Ishikawa (cell line): ENCODE results near the gene CD63.

ENCODE experiments used
- CEBPB ChIP-seq: IDR thresholded peaks from 2 replicates; pipeline ENCODE4 v1.6.1; 2012
- CREB1 ChIP-seq: IDR thresholded peaks from 2 replicates; pipeline ENCODE4 v1.6.1; 2012; ENCODE audit warnings: low read depth
- EGR1 ChIP-seq: IDR thresholded peaks from 2 replicates; pipeline ENCODE4 v1.6.1; 2012
- EP300 ChIP-seq: IDR thresholded peaks from 2 replicates; pipeline ENCODE4 v1.6.1; 2012; ENCODE audit warnings: borderline replicate concordance
- FOXM1 ChIP-seq: IDR thresholded peaks from 2 replicates; pipeline ENCODE4 v1.6.1; 2012; ENCODE audit warnings: low read depth, borderline replicate concordance
- NFIC ChIP-seq: IDR thresholded peaks from 2 replicates; pipeline ENCODE4 v1.6.1; 2012
- RAD21 ChIP-seq: IDR thresholded peaks from 2 replicates; pipeline ENCODE4 v1.6.1; 2012; ENCODE audit warnings: low read depth
- TAF1 ChIP-seq: IDR thresholded peaks from 2 replicates; pipeline ENCODE4 v1.6.1; 2012; ENCODE audit warnings: low read depth, mild to moderate bottlenecking
- TCF12 ChIP-seq: IDR thresholded peaks from 2 replicates; pipeline ENCODE4 v1.6.1; 2012; ENCODE audit warnings: low read depth
- TEAD4 ChIP-seq: IDR thresholded peaks from 2 replicates; pipeline ENCODE4 v1.6.1; 2012
- YY1 ChIP-seq: IDR thresholded peaks from 2 replicates; pipeline ENCODE4 v1.6.1; 2012; ENCODE audit warnings: low read depth
- ZBTB7A ChIP-seq: IDR thresholded peaks from 2 replicates; pipeline ENCODE4 v1.6.1; 2012; ENCODE audit warnings: low read depth
- TF ChIP-seq, protein P1 (sequence below): IDR thresholded peaks from 2 replicates; pipeline ENCODE4 v1.6.1; 2012
- TF ChIP-seq, protein P2 (sequence below): IDR thresholded peaks from 2 replicates; pipeline ENCODE4 v1.6.1; 2012
- TF ChIP-seq, protein P3 (sequence below): IDR thresholded peaks from 2 replicates; pipeline ENCODE4 v1.6.1; 2012; ENCODE audit warnings: low read depth, mild to moderate bottlenecking

Gene CD63

DNA sequence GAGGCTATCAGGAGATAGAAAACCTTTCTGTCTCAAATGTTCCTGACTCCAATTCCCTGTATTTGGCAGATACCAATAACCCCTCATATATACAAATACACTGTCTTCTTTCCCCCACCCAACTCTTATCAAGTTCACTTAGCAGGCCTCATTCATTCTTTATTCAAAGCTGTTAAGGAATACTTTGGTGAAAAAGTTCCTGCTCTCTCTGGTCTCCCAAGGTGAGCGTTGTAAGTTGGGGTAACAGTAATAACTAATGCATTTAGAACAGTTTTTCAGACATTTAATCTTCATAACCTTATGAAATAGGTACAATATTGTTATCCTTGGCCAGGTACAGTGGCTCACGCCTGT is 10.2 kb upstream of the CD63 start:
- TF ChIP-seq CEBPB (no peak), FOXM1 (no peak), EGR1 (no peak), YY1 (no peak), CREB1 (no peak), TEAD4 (no peak), RAD21 (no peak), TCF12 (no peak), ZBTB7A (no peak), TAF1 (no peak), NFIC (no peak), EP300 (no peak)
- TF ChIP-seq, protein P1, sequence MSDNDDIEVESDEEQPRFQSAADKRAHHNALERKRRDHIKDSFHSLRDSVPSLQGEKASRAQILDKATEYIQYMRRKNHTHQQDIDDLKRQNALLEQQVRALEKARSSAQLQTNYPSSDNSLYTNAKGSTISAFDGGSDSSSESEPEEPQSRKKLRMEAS = no peak
- TF ChIP-seq, protein P2, sequence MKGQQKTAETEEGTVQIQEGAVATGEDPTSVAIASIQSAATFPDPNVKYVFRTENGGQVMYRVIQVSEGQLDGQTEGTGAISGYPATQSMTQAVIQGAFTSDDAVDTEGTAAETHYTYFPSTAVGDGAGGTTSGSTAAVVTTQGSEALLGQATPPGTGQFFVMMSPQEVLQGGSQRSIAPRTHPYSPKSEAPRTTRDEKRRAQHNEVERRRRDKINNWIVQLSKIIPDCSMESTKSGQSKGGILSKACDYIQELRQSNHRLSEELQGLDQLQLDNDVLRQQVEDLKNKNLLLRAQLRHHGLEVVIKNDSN = no peak
- TF ChIP-seq, protein P3, sequence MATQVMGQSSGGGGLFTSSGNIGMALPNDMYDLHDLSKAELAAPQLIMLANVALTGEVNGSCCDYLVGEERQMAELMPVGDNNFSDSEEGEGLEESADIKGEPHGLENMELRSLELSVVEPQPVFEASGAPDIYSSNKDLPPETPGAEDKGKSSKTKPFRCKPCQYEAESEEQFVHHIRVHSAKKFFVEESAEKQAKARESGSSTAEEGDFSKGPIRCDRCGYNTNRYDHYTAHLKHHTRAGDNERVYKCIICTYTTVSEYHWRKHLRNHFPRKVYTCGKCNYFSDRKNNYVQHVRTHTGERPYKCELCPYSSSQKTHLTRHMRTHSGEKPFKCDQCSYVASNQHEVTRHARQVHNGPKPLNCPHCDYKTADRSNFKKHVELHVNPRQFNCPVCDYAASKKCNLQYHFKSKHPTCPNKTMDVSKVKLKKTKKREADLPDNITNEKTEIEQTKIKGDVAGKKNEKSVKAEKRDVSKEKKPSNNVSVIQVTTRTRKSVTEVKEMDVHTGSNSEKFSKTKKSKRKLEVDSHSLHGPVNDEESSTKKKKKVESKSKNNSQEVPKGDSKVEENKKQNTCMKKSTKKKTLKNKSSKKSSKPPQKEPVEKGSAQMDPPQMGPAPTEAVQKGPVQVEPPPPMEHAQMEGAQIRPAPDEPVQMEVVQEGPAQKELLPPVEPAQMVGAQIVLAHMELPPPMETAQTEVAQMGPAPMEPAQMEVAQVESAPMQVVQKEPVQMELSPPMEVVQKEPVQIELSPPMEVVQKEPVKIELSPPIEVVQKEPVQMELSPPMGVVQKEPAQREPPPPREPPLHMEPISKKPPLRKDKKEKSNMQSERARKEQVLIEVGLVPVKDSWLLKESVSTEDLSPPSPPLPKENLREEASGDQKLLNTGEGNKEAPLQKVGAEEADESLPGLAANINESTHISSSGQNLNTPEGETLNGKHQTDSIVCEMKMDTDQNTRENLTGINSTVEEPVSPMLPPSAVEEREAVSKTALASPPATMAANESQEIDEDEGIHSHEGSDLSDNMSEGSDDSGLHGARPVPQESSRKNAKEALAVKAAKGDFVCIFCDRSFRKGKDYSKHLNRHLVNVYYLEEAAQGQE = no peak

DNA sequence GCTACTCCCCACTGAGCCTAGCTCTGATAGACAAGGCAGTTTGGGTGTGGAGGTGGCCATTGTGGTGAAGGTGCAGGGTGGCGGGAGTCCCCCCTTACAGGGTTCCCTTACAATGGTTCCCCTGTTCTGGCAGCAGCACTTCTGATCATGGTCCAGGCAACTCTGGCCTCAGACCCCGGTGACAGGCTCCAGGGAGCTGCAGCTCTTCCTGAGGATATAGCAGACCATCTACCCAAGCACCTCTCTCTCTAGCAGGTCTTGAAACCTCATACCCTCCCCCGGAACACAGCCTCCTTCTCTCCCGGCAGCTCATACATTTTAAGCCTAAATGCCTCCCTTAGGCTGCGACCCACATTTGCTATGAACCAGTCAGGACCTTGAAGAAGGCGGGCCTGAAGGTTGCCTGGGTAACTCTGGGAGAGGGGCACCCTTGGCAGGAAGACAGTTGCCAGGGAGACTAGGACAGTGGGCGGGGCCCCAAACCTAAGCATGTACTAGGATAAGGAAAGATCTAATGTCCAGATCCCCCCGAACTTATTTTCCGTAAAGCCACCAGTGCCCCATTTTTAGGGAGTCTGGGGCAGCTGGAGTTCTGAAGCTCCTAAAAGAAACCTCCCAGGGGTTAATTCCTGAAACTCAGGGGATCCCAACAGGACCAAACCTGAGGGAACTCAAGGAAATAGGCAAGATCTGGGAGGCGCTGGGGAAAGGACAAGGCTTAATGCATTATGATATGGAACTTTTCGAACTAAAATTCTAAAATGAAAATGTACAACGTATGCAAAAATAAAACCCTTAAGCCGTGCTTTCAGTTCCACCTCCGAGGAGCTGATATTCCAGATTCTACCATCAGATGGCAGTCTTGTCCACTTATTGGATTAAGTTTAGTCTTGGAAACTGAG is 9.6 kb upstream of the CD63 start:
- peak; percentile 95 for TF ChIP-seq RAD21
- TF ChIP-seq, protein P1 = no peak; the same call in 1 of the 2 replicates
- TF ChIP-seq FOXM1 = 0 out of 2 replicates have a peak, but pooled peaks have one; percentile 13
- TF ChIP-seq ZBTB7A = peak; percentile 83; the same call in 1 of the 2 replicates

DNA sequence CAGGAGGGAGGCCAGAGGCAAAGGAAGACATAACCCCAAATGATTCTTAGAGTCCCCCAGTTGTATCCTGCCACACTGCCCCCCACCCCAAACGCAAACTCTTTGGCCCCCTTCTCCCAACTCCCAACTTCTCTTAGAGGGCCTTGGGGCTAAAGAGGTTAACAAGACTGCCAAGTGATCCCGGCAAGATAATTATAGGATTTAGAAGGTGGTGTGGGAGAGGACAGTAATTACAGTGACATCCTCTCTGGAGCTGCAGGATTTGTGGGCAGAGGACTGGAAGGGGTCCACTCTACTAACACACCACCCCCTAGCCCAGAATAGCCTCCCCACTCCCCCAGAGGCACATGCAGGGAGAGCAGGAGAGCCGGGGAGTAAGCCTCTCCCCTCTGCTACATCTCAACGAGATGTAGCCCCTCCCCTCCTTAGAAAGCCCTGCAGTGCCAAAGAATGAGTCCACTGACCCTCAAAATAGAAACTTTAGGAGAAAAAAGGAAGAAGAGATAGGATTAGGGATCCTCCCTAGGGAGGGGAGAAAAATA is 8.8 kb upstream of the CD63 start:
- TF ChIP-seq CREB1 = no peak
- TF ChIP-seq RAD21 = no peak
- no peak for TF ChIP-seq NFIC
- TF ChIP-seq TAF1 = no peak
- no peak for TF ChIP-seq CEBPB
- TF ChIP-seq, protein P2 = no peak
- no peak for TF ChIP-seq TEAD4
- TF ChIP-seq YY1 = no peak
- TF ChIP-seq EGR1 = no peak
- TF ChIP-seq, protein P3 = no peak
- no peak for TF ChIP-seq FOXM1
- no peak for TF ChIP-seq EP300
- no peak for TF ChIP-seq ZBTB7A
- TF ChIP-seq, protein P1 = no peak
- no peak for TF ChIP-seq TCF12

DNA sequence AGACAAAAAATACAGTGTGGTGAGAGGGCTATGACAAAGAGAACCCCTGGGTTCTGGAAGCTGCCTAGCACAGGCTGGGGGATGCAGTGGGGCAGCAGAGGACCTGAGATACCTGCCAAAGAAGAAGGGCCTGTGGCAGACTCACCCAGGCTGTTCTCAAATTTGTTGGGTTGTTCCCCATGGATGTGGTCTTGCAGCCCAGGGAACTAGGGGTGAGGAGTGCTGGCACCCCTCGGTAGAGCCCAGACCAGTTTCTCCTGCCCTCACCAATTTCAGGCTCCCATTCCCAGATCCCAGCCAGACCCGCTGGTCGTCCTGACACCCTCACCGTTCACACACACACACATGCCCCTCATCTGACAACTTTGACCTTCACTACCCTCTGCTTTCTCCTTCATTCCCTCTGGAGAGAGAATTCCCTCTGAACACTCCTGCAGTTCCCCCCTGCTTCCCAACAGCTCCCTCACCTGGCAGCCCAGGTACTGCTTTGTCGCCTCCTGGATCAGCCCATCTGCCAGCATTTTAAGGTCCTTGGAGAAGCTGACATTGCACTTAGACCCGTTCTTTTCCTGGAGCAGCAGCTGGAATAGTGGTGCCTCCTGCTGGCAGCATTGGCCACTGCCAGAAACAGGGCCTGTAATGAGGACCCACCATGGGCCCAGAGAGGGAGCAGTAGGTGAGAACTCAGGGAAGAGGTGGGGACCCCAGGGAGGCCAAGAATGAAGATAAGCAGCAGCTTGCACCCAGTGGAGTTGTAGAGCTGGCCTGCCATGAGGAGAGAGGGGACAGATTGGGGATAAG is 8.2 kb upstream of the CD63 start:
- TF ChIP-seq NFIC (no peak), RAD21 (peak; percentile 93), EP300 (no peak), TCF12 (0 out of 2 replicates have a peak, but pooled peaks have one; percentile 30), YY1 (no peak), TEAD4 (no peak; the same call in 1 of the 2 replicates), EGR1 (no peak), CREB1 (no peak), TAF1 (no peak)
- TF ChIP-seq, protein P1 = no peak
- TF ChIP-seq, protein P2 = no peak
